Stimulated activated CD4-positive, alpha-beta T cell treated with anti-CD3 and anti-CD28 coated beads, Interleukin-1b, Interleukin-23, amount 100 ng/mL, for 4 hours (primary cell): ENCODE data around the gene L3MBTL4.
A peak's percentile ranks its signal among the peaks of the same experiment; 100 is the strongest.
"Not testable (repeated sequence)": the region's sequence is repeated elsewhere in the genome, so short reads cannot be mapped to it uniquely, and the experiment has no call there.

Experiments
- DNase-seq, 2 donors: peaks; one replicate each; pipeline ENCODE4 v3.0.0-alpha.2; 2020; ENCODE audit warnings: low read depth in 2 of 2

Gene L3MBTL4

DNA sequence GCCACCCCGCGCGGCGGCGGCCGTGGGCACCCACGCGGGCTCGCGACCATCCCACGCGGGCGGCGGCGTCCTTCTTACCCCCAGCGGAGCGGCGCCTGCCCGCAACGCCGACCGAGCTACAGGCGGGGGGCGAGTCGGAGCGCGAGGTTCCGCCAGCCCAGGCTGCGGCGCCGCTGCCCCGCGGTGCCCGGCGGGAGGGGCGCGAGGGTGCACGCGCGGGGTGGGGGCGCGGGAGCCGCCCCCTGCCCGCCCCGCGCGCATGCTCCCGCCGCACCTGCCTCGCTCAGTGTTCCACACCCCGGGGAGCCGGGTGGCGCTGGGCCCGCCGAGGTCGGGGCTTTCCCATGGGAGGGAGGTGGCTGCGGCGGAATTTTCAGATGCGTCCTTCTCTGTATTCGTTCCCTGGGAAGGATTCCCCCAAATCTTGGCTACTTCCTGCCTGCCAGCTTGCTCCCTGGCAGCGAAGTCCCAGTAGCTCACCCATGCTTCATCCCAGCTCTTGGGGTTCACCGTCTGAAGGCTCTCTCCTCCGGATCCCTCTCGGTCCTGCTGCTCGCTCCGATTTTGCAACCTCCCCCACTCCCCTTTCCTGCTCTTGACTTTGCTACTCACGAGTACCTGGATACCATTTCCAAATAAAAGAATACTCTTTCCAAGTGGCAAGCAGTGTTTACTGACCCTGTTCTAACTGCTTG is at the start of gene L3MBTL4:
Gene L3MBTL4, minus strand, starts transcription at position 189 of the 695 bp plus-strand sequence. CDS start 103,286 bp downstream, outside the sequence.
- no peak for DNase-seq

DNA sequence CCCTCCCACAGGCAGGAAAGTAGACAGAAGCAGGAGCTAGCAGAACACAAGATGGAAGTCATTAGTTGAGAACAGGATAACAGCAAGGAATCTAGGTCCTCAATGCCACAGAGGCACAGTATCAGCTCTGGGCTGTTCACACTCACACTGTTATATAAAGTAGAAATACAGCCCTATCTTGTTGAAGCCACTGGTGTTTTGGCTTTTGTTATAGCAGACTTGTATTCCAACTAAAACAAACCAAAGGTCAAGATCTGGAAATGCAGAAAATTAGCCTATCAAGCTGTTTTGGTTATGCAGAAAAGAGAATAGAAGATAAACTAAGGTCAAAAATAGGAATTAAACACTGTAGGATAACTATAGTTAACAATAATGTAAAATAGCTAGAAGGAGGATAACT is 37.5 kb upstream of the L3MBTL4 start:
- DNase-seq: no peak

DNA sequence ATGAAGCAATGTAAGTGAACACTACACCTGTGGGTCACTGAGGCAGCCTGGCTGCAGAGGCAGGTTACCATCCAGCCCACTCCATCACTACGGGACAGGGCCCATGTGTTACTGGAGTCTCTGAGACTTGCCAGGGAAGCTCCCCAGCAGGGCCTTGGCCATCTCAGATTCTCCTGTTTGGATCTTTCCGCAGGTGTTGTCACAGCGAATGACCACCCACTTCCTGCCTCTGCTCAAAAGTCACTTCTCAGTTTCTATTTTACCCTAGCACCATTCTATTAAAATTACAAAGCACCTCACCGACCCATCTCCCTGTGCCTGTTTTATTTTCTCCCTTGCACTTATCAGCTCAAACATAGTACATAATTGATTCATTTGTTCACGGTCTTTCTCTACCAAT is 34.5 kb upstream of the L3MBTL4 start:
- no peak for DNase-seq

GRCh38 chr18:6444466-6445228 is 29.9 kb upstream of the L3MBTL4 start:
- no peak for DNase-seq

GRCh38 chr18:6441200-6441599 is 26.5 kb upstream of the L3MBTL4 start:
- no peak for DNase-seq

- no peak for DNase-seq
These were observed 23.5 kb upstream of the L3MBTL4 start for GRCh38 chr18:6437937-6438818.

DNA sequence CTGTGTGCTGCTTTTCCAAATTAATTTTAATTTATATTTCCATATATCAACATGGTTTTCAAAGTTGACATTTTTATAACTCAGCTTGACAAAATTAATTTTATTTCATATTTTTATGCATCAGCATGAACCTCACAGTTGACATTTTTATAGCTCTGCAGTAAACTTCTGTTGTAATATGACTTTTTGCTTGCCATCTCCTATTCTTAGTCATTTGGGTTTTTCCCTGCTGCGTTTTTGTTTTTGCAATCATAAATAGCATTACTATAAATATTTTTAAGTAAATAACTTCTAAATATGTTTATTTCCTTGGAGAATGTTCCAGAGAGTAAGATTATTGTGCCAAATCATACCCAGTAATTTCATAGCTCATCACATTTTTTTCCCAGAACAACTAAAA is 21.0 kb upstream of the L3MBTL4 start:
- no peak for DNase-seq

DNA sequence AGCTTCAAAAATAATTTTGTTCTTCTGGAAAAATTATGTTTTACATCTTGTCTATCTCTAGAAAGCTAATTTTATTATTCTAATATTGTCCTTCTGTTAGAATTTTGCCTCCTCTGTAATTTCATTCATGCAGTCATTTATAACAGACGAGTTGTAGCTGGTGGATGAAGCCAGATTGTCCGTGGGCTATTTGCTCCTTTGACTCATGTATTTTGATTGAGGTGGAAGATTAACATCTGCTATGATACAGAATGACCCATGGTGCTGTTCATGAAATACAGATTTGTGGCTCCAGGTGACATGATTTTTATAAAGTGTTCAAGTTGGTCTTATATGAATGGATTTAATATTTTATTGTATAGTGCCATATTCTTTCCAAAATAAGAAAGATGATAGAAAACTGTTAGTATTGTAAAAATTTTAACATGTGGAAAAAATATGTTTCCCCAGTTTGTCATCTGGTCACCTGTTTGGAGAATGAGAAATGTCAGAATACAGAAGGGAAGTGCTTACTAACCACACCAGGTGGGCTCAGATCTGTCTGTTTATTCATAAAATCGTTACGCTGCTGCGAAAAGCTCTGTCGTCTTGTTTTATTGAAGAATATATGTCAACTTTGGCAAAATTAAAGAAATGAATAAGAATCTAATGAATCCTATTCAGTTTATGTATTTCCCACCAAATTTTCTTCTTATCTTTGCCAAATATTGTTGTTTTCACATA is 20.4 kb upstream of the L3MBTL4 start:
- no peak for DNase-seq

DNA sequence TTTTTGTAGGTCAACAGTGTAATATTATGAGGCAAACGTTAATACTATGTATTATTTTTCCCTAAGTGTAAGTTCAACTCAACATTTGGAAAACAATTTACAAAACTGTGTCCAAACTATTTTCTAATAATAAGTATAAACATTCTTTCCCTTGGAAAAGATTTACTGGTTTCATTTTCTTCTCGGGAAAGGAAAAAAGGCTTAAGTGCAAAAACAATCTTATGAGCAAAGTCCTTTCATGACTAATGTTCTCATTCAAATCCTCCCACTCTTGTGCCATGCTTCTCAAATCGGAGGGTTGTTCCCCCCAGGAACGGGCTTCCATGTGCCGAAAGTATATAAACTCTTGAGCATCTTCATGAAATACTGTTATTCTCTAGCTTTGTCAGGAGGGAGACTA is 19.8 kb upstream of the L3MBTL4 start:
- DNase-seq: no peak

DNA sequence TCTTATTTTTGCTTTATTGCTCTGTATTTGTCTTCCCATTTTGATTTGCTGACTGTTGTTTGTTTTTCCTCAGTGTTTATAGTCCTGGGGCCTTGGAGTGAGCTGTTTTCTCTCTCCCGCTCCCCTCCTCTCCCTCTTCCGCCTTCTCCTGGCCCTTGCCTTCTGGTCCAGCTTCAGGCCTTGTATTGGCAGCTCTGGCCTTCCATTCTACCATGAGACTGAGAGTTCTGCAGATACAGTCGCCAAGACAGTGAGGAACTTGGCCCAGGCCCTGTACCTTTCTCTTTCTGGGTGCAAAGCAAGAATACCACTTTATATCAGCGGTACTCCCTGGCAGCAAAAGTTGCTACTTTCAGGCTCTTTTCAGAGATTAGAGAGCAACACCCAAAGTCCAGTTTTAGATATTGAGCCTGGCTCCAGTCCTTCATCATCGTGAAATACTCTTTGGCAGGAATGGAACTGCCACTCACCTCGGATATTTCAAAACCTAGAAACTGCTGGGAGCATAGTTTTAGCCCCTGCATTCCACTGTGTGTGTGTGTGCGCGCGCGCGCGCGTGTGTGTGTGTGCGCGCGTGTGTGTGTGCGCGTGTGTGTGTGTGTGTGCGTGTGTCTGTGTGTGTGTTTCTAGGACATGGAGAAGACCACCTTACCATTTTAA is 17.1 kb upstream of the L3MBTL4 start:
- no peak for DNase-seq

DNA sequence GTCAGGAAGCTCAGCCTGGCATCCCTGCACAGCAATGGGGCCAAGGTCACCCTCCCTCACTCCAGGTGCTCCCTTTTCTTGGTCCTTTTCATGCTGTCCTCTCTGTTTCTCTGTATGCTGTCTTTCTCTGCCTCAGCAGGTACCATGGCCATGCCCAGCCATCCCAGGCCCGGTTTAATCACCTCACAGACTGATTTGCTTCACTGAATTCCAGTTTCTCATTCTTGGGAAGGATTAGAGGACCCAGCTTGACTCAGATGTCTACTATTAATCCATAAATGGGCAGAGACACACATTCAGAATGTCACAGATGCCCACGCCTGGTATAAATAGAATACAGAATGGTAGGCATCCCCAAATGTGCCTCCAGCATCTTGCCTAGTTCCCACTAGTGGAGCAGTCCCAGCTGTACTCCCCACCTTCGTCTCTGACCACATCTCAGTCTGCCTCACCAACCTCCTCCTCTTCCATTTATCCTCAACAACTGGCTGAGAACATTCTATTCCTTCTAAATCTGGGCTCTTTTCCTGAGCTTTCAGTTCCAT is 14.2 kb upstream of the L3MBTL4 start:
- no peak for DNase-seq

- no peak for DNase-seq
These were observed 12.6 kb upstream of the L3MBTL4 start for GRCh38 chr18:6427286-6427685.

GRCh38 chr18:6423289-6423688 is 8.6 kb upstream of the L3MBTL4 start:
- DNase-seq: no peak

GRCh38 chr18:6414118-6414722 is 491 bp downstream of the L3MBTL4 start:
- DNase-seq: peak in 1 of 2 donors; percentile 21

DNA sequence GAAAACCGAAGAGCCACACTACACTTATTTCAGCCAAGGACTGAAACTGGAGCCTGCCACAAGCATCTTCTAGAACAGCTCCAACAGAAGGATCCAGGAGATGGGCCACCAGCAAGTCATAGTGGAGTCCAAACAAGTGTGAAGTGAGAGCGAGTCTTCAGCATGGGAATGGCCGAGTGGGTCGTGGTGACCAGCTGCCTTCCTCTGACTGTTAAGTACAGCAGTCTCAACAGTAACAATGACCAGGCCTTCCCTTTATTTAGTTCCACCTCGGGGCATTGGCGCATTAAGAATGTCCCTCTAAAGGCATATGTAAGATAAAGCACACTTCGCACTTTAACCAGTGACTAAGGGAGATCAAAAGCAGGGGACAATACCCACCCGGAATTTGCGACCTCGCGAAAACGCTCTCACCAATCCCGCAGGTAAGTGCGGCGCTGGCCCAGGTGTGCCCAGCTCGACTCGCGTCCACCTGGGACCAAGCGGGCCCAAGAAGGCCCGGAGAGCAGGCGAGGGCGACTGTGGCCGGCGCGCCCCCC is 1.1 kb downstream of the L3MBTL4 start:
- DNase-seq: no peak

- DNase-seq: no peak
These were observed 1.7 kb downstream of the L3MBTL4 start for GRCh38 chr18:6412933-6413472.

GRCh38 chr18:6411382-6411781 is 3.3 kb downstream of the L3MBTL4 start:
- no peak for DNase-seq

DNA sequence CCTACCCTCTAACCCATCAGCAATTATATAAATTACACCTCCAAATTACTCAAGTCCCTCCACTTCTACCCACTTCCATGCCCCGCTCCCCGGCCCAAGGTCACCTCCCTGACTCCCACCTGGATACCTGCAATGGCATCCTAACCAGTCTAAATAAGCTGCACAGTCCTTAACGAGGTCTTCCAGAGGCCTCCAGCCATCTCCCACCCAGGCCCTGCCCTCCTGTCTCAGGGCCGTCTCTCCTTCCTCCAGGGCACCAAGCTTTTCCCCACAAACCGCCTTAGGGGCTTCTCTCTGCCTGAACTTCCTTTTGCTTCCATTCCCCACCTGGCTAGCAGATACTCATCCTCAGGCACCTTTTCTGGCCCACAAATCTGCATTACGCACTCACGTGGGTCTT is 4.8 kb downstream of the L3MBTL4 start:
- no peak for DNase-seq

- DNase-seq: not testable (repeated sequence)
These were observed 6.2 kb downstream of the L3MBTL4 start for GRCh38 chr18:6408543-6408942.
